Activated B cell treated with CpG ODN at 0.5 μM for 24 hours (primary cell): ENCODE measurements around the gene RXFP4. TPM values are rescaled to one million over a fixed set of nuclear protein-coding genes. Genes with fewer than 3 reads are reported as not detected.
"Not testable (repeated sequence)": the region's sequence is repeated elsewhere in the genome, so short reads cannot be mapped to it uniquely, and the experiment has no call there.

Source experiments
- ATAC-seq: fragments of 200-7000 bp; cut with Tn5 transposase; one replicate; pipeline ENCODE4 v1.10.0; 2021; ENCODE audit warnings: low read depth, mild to moderate bottlenecking, moderate library complexity
- CTCF ChIA-PET: fragments of 350-600 bp; sonication (Branson Sonifier 250); formaldehyde crosslinking; loops from one replicate; lab custom pipeline; 2021; ENCODE audit warnings: antibody characterized with exemption; lab: Charles Lee
- POLR2A ChIA-PET: fragments of 350-600 bp; sonication (Branson Sonifier 250); formaldehyde crosslinking; loops from one replicate; lab custom pipeline; 2021; ENCODE audit warnings: antibody characterized with exemption; lab: Charles Lee
- DNase-seq: peaks from one replicate; pipeline ENCODE4 v3.0.0; 2022
- H3K27ac Mint-ChIP-seq: one replicate; pipeline ENCODE4 v1.8.0; 2020; ENCODE audit warnings: mixed read lengths
- H3K27me3 Mint-ChIP-seq: one replicate; pipeline ENCODE4 v1.8.0; 2021; ENCODE audit warnings: mixed read lengths
- H3K36me3 Mint-ChIP-seq: one replicate; pipeline ENCODE4 v1.8.0; 2021; ENCODE audit warnings: low read depth, mixed read lengths
- H3K4me1 Mint-ChIP-seq: one replicate; pipeline ENCODE4 v1.8.0; 2021; ENCODE audit warnings: mixed read lengths
- H3K4me3 Mint-ChIP-seq: one replicate; pipeline ENCODE4 v1.8.0; 2020; ENCODE audit warnings: mild to moderate bottlenecking, mixed read lengths
- H3K9me3 Mint-ChIP-seq: one replicate; pipeline ENCODE4 v1.8.0; 2020; ENCODE audit warnings: mixed read lengths
- intact Hi-C: fragments of 100-400 bp; cut with micrococcal nuclease; formaldehyde crosslinking; loops from one replicate; pipeline ENCODE4 v1.15.1; 2024
- total RNA-seq: library from RNA; stranded (reverse); gene quantifications from 2 replicates; pipeline ENCODE4 v1.2.3, GENCODE V29; 2022
- TF ChIP-seq, protein P1 (sequence below): fragments of 200-600 bp; IDR thresholded peaks from one replicate; pipeline ENCODE4 v1.8.0; 2022; ENCODE audit warnings: antibody characterized with exemption, mild to moderate bottlenecking

Gene RXFP4
- total RNA-seq, 1 donor from 2014 or later, result not detected

DNA sequence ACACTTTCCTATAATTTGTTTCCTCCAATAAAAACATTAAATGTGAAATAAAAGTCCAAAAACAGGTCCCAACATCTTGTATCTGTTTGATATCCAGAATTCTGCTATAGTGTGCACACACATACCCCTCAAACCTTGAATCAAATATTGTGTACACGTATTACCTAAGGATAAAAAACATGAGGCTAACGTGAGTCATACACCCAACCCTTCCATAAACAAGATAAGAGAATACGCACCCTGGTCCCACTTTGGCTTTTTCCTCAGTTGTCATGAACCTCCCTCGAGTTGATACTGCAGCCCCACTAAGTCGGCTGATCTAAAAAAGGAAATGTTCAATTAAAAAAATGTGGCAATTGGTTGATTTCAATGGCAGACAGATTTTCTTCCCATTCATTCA is 12.4 kb upstream of the RXFP4 start:
- ATAC-seq, result no peak
- Mint-ChIP-seq H3K36me3 (peaks cover 81% of the 10 kb centered on the region), H3K27me3 (no peaks in the 10 kb centered on the region), H3K4me1 (peaks cover 30% of the 10 kb centered on the region), H3K27ac (no peak overlapping the region), H3K9me3 (no peaks in the 10 kb centered on the region), H3K4me3 (no peak overlapping the region)
- ChIA-PET POLR2A (no interaction called here), CTCF (interaction anchor here (1.6 kb wide), 1 partner anchor 9 kb away, joined by 4 read pairs; no protein-coding TSS in a partner anchor)
- TF ChIP-seq, protein P1, sequence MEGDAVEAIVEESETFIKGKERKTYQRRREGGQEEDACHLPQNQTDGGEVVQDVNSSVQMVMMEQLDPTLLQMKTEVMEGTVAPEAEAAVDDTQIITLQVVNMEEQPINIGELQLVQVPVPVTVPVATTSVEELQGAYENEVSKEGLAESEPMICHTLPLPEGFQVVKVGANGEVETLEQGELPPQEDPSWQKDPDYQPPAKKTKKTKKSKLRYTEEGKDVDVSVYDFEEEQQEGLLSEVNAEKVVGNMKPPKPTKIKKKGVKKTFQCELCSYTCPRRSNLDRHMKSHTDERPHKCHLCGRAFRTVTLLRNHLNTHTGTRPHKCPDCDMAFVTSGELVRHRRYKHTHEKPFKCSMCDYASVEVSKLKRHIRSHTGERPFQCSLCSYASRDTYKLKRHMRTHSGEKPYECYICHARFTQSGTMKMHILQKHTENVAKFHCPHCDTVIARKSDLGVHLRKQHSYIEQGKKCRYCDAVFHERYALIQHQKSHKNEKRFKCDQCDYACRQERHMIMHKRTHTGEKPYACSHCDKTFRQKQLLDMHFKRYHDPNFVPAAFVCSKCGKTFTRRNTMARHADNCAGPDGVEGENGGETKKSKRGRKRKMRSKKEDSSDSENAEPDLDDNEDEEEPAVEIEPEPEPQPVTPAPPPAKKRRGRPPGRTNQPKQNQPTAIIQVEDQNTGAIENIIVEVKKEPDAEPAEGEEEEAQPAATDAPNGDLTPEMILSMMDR, result no peak
- no peak for DNase-seq
- intact Hi-C loops, result no loop called here

DNA sequence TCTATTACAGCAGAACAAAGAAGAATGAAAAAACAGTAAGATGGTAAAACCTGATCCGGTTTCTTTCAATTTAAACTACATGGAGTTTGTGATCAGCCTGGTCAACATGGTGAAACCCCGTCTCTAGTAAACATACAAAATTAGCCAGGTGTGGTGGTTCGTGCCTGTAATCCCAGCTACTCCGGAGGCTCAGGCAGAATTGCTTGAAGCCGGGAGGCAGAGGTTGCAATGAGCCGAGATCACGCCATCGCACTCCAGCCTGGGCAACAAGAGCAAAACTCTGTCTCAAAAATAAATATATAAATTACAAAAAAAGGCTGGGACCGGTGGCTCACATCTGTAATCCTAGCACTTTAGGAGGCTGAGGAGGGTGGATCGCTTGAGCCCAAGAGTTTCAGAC is 10.7 kb upstream of the RXFP4 start:
- ChIA-PET CTCF (interaction anchor here (1.0 to 5.7 kb wide), 3 partner anchors 7 to 136 kb away, joined by 3 to 52 read pairs (median 4); no protein-coding TSS in a partner anchor), POLR2A (interaction anchor here (0.6 to 1.5 kb wide), 8 partner anchors 19 to 101 kb away, joined by 3 to 17 read pairs (median 3); partner anchors contain the start of gene ARHGEF2)
- intact Hi-C loops, H3K27ac Mint-ChIP-seq, H3K27me3 Mint-ChIP-seq, DNase-seq, ATAC-seq, H3K4me3 Mint-ChIP-seq, H3K9me3 Mint-ChIP-seq: not testable (repeated sequence)
- Mint-ChIP-seq H3K36me3 (peaks cover 68% of the 10 kb centered on the region), H3K4me1 (peaks cover 30% of the 10 kb centered on the region)

DNA sequence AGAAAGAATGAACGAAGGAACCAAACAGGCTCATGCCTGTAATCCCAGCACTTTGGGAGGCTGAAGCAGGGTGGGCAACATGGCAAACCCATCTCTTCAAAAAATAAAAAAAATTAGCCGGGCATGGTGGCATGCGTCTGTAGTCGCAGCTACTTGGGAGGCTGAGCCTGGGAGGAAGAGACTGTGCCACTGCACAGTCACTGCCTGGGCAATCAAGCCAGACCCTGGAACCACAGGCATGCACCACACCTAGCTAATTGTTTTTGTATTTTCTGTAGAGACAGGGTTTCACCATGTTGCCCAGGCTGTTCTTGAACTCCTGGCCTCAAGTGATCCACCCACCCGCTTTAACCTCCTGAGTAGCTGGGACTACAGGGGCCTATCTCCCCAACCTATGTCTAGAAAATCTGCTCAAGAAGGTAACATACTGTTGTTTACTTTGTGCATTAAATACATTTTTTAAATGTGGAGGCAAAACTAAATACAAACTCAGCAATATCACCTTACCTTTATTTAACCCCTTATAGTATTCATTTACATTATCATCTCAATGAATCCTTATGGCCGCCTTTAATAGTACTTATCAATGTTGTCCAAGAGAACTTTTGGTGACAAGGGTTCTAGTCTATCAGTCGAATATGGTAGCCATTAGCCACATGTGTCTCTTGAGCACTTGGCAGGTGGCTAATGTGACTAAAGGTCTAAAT is 10.0 kb upstream of the RXFP4 start:
- peak overlapping the region; percentile 19 for H3K4me3 Mint-ChIP-seq
- DNase-seq, result peak; percentile 1
- intact Hi-C loops, result no loop called here
- no peak for ATAC-seq
- peaks cover 61% of the 10 kb centered on the region for H3K36me3 Mint-ChIP-seq
- POLR2A ChIA-PET, result interaction anchor here (0.6 to 1.5 kb wide), 12 partner anchors 11 to 577 kb away, joined by 3 to 17 read pairs (median 4); partner anchors contain the start of gene ARHGEF2
- peak overlapping the region; percentile 30 for H3K27ac Mint-ChIP-seq
- TF ChIP-seq, protein P1, result no peak
- no peaks in the 10 kb centered on the region for H3K27me3 Mint-ChIP-seq
- peaks cover 30% of the 10 kb centered on the region for H3K4me1 Mint-ChIP-seq
- no peaks in the 10 kb centered on the region for H3K9me3 Mint-ChIP-seq
- CTCF ChIA-PET, result interaction anchor here (1.0 to 5.7 kb wide), 2 partner anchors 59 to 135 kb away, joined by 3 to 52 read pairs; no protein-coding TSS in a partner anchor

DNA sequence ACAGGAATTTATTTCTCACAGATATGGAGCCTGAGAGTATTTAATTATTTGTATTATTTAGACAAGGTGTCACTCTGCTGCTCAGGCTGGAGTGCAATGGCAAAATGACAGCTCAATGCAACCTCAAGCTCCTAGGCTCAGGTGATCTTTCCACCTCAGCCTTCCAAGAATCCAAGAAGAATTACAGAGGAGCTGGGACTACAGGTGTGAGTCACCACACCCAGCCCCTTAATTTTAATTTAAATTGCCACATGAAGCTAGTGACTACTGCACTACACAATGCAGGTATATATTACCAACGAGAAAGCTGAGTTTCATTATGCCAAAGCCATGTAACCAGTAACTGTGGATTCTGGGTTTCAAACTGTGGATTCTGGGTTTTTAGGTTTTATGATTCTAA is 9.4 kb upstream of the RXFP4 start:
- Mint-ChIP-seq H3K36me3 (peaks cover 55% of the 10 kb centered on the region), H3K9me3 (no peaks in the 10 kb centered on the region), H3K4me1 (peaks cover 30% of the 10 kb centered on the region), H3K27me3 (no peaks in the 10 kb centered on the region), H3K27ac (no peak overlapping the region), H3K4me3 (peak overlapping the region; percentile 19)
- TF ChIP-seq, protein P1, result no peak
- DNase-seq, result no peak
- ChIA-PET CTCF (interaction anchor here (1.2 to 5.7 kb wide), 2 partner anchors 58 to 134 kb away, joined by 4 to 52 read pairs; no protein-coding TSS in a partner anchor), POLR2A (interaction anchor here (0.9 to 1.0 kb wide), 3 partner anchors 12 to 57 kb away, joined by 3 to 12 read pairs (median 5); no protein-coding TSS in a partner anchor)
- intact Hi-C loops, result no loop called here
- no peak for ATAC-seq

- CTCF ChIA-PET, result interaction anchor here (1.2 to 5.7 kb wide), 2 partner anchors 58 to 134 kb away, joined by 4 to 52 read pairs; no protein-coding TSS in a partner anchor
These were observed 9.0 kb upstream of the RXFP4 start for GRCh38 chr1:155932487-155932886.

More at GRCh38 chr1:155932487-155932886, 9.0 kb upstream of the RXFP4 start:
- Mint-ChIP-seq H3K4me3 (no peak overlapping the region), H3K9me3 (no peaks in the 10 kb centered on the region), H3K27ac (no peak overlapping the region), H3K27me3 (no peaks in the 10 kb centered on the region), H3K4me1 (peaks cover 30% of the 10 kb centered on the region), H3K36me3 (peaks cover 51% of the 10 kb centered on the region)
- intact Hi-C loops, result no loop called here
- POLR2A ChIA-PET, result interaction anchor here (0.6 to 3.8 kb wide), 5 partner anchors 12 to 285 kb away, joined by 3 to 52 read pairs (median 5); partner anchors contain the start of gene GON4L
- no peak for DNase-seq
- no peak for ATAC-seq
- TF ChIP-seq, protein P1, result no peak
